NCI-H1436 treated with DMSO at 0.1 percent for 48 hours (cell line): ENCODE data around the gene ACOD1.
"Not testable (repeated sequence)": the region's sequence is repeated elsewhere in the genome, so short reads cannot be mapped to it uniquely, and the experiment has no call there.

Source experiments
- DNase-seq: peaks from one replicate; lab custom pipeline; 2025; lab: John Stamatoyannopoulos, UW

ACOD1 gene

DNA sequence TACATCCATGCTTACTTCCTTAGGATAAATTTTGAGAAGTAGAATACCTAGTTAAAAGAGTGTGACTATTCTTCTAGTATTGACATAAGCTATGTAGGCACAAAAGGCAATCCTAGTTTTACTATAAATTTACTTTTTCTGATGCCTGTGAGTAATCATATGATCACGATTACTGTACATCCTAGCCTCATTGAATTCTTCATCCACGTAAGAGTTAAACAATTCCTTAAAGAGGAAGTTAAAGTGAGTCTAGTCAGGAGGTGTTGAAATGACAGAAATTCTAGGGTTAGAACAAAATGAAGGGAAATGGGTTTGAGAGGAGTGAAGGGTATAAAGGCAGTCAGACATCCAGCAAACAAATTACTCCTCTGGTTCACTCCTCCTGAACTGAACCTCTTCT, at the start of gene ACOD1:
Gene ACOD1 (plus strand): TSS at position 363 of the 400 bp plus-strand sequence. CDS start 48 bp downstream, outside the sequence.
- no peak for DNase-seq

DNA sequence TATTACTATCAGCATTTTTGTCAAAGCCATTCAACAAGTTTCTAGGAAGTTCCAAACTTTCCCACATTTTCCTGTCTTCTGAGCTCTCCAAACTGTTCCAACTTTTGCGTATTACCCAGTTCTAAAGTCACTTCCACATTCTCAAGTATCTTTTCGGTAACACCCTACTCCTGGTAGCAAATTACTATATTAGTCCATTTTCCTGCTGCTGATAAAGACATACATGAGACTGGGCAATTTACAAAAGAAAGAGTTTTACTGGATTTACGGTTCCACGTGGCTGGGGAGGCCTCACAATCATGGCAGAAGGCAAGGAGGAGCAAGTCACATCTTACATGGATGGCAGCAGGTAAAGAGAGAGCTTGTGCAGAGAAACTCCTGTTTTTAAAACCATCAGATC, 49.2 kb upstream of the ACOD1 start:
- not testable (repeated sequence) for DNase-seq

DNA sequence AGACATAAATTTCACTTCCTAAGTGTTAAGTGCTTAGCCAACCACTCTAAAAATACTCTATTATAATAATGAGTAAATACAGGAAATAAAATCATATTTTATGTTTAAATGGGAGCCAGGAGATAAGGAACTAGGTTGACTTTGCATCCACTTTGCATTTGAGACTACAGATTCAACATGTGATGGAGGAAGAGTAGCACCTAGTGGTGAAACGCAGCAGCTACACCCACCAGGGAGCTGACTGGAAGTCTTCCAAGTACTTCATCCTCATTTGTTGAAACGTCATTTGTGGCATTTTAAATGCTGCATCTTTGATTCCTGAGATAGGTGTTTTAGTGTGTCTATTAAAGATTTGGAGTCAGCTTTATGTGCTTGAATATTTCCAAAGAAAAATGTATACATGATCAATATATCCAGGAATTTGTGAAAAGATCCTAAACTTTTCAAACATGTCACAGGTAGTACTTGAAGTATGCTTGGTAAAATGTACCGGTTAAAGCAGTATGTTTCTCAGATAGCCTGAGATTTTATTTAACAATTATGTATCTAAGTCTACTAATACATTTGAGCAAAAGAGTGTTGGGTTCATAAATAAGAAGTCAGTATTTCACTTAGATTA, 44.7 kb upstream of the ACOD1 start:
- DNase-seq, result peak; percentile 39

DNA sequence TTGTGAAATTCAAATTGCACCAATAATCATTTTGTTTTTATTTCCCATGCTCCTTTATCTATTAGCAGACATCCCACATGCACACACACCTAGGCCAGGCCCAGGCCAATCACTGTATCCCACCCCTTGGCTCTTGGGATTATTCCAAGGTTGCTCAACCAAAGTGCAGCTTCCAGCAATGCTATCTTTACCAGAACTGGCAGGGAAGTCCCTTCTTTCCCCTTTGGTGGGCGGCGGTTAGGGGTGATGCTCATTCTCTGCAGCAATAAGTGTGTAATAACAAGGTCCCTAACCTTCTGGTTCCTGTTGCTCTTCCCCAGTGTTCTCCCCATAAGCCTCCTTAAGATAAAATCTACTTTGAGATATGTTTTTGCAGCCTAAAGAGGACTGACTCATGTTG, 43.8 kb upstream of the ACOD1 start:
- no peak for DNase-seq

DNA sequence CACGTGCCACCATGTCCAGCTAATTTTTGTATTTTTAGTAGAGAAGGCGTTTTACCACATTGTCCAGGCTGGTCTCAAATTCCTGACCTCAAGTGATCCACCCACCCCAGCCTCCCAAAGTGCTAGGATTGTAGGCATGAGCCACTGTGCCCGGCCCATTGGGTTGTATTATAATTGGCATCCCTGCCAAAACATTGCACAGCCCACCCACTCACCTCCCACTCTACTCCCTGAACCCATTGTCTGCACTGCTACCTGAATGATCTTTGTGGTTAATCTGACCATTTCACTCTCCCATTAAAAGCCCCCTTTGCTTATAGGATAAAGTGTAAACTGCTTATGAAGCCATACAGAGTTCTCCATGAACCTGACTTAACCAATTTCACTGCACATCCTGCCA, 35.8 kb upstream of the ACOD1 start:
- DNase-seq, result no peak

DNA sequence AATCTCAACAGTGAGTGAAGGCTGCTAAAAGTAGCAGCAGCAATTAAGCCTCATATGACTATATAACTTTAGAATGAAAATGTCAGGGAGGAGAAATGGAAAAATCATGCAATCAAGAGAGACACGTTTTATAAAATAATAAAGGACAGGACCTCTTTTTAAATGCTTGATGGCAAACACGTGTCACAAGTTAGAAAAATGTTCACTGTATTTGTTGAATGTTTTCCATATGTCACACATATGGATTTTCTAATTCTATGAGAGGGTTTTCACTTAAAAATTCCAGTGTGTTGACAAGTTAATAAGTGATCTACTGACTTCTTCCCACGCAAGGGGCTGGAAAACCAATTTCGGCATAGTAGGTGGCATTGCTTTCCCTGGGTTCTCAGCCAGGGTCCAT, 34.4 kb upstream of the ACOD1 start:
- DNase-seq, result no peak

DNA sequence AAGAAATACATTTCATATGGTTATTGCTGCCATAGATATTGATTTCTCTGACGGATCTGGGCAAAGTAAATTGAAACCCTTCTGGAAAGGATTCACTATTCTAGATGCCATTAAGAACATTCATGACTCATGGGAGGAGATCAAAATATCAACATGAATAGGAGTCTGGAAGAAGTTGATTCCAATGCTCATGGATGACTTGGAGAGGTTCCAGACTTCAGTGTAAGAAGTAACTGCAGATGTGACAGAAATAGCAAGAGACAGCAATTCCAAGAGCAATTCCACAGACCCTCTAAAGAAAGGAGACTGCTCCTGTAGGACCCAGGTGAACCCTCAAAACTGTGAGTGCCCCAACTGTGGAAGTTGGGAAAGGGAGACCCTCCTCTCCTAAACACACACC, 31.2 kb upstream of the ACOD1 start:
- no peak for DNase-seq

DNA sequence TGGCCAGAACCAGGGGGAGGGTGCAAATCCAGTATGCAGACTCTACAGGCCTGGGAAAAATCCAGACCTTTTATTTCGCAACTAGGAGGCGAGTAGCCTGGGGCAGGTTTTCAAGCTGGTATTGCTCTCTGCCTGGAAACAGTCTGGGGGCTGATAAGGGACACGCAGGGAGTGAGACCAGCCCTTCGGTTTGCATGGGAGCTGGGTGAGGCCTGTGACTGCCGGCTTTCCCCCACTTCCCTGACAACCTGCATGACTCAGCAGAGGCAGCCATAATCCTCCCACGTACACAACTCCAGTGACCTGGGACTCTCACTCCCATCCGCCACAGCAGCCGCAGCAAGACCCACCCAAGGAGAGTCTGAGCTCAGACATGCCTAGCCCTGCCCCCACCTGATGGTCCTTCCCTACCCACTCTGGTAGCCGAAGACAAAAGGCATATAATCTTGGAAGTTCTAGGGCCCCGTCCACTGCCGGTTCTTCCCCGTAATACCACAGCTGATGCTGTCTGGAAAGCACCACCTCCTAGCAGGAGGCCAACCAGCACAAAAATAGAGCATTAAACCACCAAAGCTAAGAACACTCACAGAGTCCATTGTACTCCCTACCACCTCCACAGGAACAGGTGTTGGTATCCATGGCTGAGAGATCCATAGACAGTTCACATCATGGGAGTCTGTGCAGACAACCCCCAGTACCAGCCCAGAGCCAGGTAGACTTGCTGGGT, 30.4 kb upstream of the ACOD1 start:
- DNase-seq, result not testable (repeated sequence)

DNA sequence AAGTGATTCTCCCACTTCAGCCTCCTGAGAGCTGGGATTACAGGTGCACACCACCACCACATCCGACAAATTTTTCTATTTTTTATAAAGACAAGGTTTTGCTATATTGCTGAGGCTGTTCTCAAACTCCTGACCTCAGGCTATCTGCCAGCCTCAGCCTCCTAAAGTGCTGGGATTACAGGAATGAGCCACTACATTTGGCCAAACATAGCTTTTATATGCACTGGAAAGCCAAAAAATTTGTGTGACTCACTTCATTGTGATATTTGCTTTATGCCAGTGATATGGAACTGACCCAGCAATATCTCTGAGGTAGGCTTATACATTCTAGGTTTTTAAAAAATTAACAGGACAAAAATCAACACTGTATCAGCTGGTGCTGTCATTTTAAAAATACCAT, 26.8 kb upstream of the ACOD1 start:
- no peak for DNase-seq

DNA sequence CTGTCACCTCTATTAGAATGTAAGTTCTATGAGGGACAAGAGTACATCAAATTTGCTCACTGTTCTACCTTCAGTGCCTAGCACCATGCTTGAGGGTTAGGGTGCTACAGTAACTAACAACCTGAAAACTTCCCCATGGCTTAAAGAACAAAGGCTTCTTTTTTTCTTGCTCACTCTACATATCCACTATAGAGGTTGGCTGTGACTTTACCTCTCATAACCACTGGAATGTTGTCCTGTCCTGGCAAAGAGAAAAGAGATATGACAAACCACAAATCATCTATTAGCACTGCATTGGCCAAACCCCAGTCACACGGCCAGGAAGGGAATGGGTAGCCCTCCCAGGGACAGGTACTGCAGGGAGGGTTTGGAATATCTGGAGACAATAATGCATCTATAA, 23.2 kb upstream of the ACOD1 start:
- DNase-seq, result no peak

DNA sequence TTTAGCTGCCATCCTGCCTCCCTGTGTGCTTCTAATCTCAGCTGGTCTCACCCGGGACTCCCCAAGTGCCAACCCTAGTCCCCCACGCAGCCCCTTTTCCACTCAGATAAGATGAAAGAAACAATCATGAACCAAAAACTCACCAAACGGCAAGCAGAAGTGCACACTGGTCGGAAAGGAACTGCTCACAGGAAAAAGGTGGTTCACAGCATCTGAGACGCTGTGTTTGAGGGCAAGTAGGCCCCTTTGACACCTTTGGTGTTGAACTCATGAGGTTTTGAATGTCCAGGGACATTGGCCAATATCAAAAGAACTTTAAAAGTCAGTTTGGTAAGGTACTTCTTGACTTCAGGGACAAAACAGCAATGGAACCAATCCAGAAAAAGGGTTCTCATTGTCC, 20.4 kb upstream of the ACOD1 start:
- DNase-seq, result no peak

DNA sequence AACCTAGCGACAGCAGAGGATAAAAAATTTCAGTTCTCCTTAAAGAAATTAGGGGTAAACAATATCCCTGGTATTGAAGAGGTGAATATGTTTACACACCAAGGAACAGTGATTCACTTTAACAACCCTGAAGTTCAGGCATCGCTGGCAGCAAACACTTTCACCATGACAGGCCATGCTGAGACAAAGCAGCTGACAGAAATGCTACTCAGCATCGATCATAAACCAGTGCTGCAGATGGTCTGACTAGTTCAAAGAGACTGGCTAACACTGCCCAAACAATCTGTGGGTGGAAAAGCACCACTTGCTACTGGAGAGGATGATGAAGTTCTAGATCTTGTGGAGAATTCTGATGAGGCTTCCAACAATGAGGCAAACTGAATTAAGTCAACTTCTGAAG, 19.9 kb upstream of the ACOD1 start:
- no peak for DNase-seq

DNA sequence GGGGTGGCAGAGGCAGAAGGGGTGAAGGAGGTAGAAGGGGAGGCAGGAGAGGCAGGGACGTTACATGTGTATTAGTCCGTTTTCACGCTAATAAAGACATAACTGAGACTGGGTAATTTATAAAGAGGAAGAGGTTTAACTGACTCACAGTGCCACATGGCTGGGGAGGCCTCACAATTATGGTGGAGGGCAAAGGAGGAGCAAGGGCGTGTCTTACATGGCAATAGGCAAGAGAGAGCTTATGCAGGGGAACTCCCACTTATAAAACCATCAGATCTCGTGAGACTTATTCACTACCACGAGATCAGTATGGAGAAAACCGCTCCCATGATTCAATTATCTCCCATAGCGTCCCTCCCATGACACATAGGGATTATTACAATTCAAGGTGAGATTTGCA, 19.0 kb upstream of the ACOD1 start:
- no peak for DNase-seq

DNA sequence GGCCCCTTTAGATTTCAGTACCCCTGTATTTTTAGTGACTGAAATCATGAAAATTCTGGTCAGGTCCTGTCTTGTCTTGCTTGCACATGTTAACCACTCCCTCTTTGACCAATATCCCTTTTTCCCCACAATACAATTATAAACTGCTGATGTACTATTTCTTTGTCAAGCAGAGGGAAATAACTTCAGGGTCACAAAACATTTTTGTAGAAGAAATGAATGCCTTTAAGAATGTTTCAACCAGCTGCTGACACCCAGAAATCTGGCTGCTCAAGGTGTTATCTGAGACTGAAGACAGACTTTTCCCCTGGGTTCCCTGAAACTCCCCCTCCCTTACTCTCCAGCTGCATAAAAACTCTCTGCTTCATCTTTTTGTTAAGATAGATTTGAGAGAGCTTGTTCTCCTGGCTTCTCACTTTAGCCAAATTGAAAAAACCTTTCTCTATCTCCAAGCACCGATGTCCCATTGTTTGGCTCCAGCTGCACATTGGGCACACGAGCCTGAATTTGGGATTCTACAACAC, 18.4 kb upstream of the ACOD1 start:
- DNase-seq, result no peak

DNA sequence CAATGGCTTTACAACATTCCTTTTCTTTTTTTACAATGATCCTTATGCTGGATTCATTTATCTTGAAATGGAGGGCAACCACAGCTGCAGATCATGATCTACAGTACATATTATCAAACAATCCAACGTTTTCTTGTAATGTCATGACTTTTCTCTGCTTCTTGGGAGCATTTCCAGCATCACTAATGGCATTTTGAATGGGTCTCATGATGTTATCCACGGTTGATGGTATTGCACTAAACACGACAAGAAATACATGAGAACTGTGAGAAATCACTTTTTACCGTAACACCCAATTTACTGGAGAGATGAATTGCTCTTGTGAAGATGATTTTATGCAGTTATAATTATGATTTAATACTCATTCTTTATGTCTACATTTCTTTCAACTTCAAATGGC, 16.2 kb upstream of the ACOD1 start:
- no peak for DNase-seq

DNA sequence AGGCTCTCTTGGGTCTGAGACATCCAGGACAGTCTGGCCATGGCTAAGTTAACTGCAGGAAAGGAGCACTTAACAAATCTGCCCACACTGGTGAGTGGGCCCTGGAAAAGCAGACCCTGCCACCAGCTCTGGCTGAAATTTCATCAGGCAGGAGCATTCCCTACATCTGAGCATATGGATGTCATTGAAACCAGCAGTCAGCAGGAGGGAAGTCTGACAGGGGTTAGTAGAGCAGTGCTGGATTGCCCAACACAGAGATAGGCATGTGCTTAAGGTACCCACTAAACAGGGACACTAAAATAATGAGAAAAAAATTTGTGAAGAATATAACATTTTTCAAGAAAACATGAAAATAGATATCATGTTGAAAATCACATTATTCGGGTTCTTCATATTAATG, 13.6 kb upstream of the ACOD1 start:
- DNase-seq, result no peak

DNA sequence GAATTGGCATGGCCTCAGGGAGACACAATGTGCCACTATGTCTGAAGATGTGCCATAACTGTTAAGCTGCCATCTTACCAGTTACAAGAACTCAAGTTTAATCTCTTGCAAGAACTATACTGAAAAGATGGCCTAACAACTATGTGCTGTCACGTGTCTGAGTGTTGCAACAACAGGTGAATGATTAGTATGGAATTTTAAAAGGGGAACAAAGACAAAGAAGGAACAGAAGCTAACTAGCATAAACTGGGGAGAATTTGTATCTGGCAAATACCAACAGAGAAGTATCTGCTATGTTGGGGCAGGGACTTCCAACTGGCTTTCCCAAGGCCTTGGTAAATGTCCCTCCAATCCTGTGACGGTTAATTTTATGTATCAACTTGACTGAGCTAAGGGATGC, 11.5 kb upstream of the ACOD1 start:
- DNase-seq, result no peak

DNA sequence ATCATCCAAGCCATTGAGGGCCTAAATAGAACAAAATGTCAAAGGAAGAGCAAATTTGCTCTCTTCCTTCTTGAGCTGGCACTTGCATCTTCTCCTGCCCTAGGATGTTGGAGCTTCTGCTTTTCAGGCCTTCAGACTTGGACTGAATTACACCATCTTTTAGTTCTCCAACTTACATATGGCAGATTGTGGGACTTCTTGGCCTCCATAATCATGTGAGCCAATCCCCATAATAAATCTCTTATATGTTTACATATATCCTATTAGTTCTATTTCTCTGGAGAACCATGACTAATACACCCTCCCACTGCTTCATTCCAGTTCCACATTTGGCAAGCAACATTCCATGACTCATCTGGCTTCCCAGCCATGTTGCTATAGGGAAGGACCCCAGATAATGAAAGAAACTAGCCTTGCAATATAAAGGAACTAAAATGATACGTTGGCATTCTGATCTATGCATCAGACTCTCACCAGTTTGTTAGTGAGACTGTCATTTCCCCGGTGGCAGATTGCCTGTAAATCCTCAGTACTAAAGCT, 11.0 kb upstream of the ACOD1 start:
- no peak for DNase-seq

DNA sequence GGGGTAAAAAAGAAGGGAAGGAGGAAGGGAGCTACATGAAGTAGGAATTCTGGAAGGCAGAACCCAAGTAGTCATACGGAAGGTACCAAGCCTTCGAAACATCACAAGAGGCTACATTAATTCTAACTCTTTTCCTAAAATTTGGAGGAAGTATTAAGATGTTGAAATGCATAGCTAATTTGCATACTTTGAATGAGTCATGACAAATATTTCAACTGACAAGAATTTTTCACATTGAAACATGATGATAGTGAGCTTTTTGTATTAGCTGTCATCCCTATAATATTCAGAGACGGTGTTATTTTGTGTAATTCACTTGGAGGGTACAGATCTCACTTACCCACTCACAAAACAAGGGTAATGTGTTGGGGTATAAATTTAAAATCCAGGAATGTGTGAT, 9.1 kb upstream of the ACOD1 start:
- DNase-seq, result no peak

DNA sequence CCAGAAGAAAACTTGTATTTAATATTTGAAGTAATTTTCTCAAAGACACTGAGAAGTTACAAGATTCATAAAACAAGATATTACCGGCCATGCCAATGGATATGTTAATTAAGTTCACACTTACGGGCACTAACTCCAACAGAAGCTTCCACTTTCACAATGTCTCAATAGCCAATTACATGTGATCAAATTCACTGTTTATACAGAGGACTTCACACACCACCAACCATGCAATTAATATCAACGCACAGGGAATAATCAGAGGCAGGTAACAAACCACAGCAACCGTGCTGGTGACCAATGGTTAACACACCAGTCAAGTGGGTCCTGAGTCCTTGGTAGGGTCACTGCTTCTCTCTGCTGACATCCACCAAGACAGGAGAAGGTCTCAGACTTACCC, 5.9 kb upstream of the ACOD1 start:
- no peak for DNase-seq

DNA sequence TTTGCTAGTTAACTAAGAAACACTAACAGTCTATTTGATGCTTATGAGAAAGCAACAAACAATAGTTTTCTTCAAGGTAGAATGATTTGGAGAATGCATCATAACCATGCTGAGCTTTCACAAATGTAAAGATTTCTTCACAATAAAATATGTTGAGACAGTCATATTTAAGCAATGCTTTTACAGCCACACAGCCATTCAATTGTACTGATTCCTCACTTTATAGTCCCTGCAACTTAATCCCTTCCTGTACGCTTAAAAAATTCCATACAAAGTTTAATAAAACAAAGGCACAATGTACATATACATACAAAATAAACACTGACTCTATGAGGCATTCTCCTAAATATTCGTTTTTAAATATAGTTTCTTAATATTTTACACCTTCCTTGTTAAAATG, 4.7 kb upstream of the ACOD1 start:
- no peak for DNase-seq

DNA sequence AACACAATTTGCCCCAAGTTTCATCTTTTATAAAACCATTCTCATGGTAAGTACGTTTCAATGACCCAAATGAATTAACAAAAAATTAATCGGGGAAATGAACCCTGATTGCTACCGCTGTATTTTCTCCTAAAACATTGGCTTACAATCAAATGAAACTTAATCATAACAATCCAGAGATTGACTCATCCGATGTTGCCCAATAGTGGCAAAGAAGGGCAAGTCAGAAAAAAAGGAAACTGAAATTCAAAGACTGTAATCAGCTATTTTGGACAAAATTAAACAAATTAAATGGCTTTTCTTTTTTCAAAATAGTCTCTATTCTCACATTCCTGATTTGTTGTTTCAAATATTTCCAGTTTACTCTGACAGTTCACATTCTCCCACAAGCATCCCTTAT, 3.9 kb upstream of the ACOD1 start:
- DNase-seq, result no peak

DNA sequence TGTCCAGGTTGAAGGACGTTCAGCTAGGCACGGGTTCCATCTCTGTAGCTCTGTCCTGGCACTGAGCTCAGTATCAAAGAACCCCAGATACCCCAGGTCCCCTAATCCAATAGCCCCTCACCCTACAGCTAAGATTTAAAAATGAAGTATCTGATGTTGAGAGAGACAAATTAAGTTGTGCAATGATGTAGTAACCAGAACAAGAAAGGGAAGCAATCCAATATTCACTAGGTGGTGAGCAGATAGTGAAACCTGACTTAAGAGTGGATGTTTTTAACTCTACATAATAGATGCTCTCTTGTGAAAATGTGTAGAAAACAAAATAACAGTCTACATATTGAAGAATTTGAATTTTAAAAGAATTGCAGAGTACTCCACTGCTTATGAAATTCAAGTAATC, 1.8 kb downstream of the ACOD1 start:
- no peak for DNase-seq

DNA sequence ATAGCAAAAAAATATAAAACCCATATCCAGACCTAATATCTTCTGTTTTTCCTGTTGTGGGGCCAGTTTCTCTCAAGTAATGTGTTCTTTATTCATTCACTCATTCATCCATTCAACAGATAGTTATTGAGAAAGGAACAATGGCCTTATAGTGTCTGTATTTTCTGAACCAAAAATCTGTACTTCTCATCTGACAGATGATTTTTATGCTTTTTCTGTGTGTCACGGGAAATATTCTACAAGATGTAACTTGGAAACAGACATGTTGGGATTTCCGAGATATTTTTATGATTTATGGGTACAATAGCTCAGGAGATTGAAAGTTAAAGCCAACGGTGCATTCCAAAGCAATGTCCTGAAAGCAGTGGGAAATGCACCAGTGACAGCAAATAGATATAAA, 5.7 kb downstream of the ACOD1 start:
- DNase-seq, result no peak
